ENCODE data around the gene KMT2A.
"Not testable (repeated sequence)": the region's sequence is repeated elsewhere in the genome, so short reads cannot be mapped to it uniquely, and the experiment has no call there.

The KMT2A gene

GRCh38 chr11:118434553-118435289 lies 1.6 kb upstream of the KMT2A start:
- DNase-seq (ENCODE audit: low read depth in 3 of 3, low spot score in 1 of 3): peak in 1 of 3 donors; percentile 21

GRCh38 chr11:118435290-118435892 lies 901 bp upstream of the KMT2A start:
- DNase-seq (ENCODE audit: low read depth in 3 of 3, low spot score in 1 of 3): peak in 1 of 3 donors; percentile 38

- no peak for DNase-seq (ENCODE audit: low read depth in 3 of 3, low spot score in 1 of 3)
Observed at GRCh38 chr11:118436639-118437207, 431 bp downstream of the KMT2A start.

GRCh38 chr11:118437208-118438125 lies 1.2 kb downstream of the KMT2A start:
- peak in 1 of 3 donors; percentile 27 for DNase-seq (ENCODE audit: low read depth in 3 of 3, low spot score in 1 of 3)

- DNase-seq (ENCODE audit: low read depth in 3 of 3, low spot score in 1 of 3): peak in 1 of 3 donors; percentile 18
Observed at GRCh38 chr11:118438314-118438931, 2.1 kb downstream of the KMT2A start.

GRCh38 chr11:118439646-118440045 lies 3.4 kb downstream of the KMT2A start:
- no peak for DNase-seq (ENCODE audit: low read depth in 3 of 3, low spot score in 1 of 3)

GRCh38 chr11:118441770-118442275 lies 5.5 kb downstream of the KMT2A start:
- no peak for DNase-seq (ENCODE audit: low read depth in 3 of 3, low spot score in 1 of 3)

GRCh38 chr11:118442301-118442700 lies 6.0 kb downstream of the KMT2A start:
- DNase-seq (ENCODE audit: low read depth in 3 of 3, low spot score in 1 of 3): no peak

GRCh38 chr11:118442908-118443589 lies 6.8 kb downstream of the KMT2A start:
- no peak for DNase-seq (ENCODE audit: low read depth in 3 of 3, low spot score in 1 of 3)

- no peak for DNase-seq (ENCODE audit: low read depth in 3 of 3, low spot score in 1 of 3)
Observed at GRCh38 chr11:118443590-118444218, 7.4 kb downstream of the KMT2A start.

GRCh38 chr11:118447423-118447822 lies 11.1 kb downstream of the KMT2A start:
- no peak for DNase-seq (ENCODE audit: low read depth in 3 of 3, low spot score in 1 of 3)

- no peak for DNase-seq (ENCODE audit: low read depth in 3 of 3, low spot score in 1 of 3)
Observed at GRCh38 chr11:118448294-118448693, 12.0 kb downstream of the KMT2A start.

GRCh38 chr11:118449316-118449918 lies 13.1 kb downstream of the KMT2A start:
- DNase-seq (ENCODE audit: low read depth in 3 of 3, low spot score in 1 of 3): no peak

- DNase-seq (ENCODE audit: low read depth in 3 of 3, low spot score in 1 of 3): no peak
Observed at GRCh38 chr11:118450451-118450850, 14.2 kb downstream of the KMT2A start.

GRCh38 chr11:118462178-118462577 lies 25.9 kb downstream of the KMT2A start:
- no peak for DNase-seq (ENCODE audit: low read depth in 3 of 3, low spot score in 1 of 3)

GRCh38 chr11:118468968-118469367 lies 32.7 kb downstream of the KMT2A start:
- DNase-seq (ENCODE audit: low read depth in 3 of 3, low spot score in 1 of 3): not testable (repeated sequence)

- no peak for DNase-seq (ENCODE audit: low read depth in 3 of 3, low spot score in 1 of 3)
Observed at GRCh38 chr11:118471030-118471429, 34.7 kb downstream of the KMT2A start.

GRCh38 chr11:118473537-118473936 lies 37.2 kb downstream of the KMT2A start:
- DNase-seq (ENCODE audit: low read depth in 3 of 3, low spot score in 1 of 3): no peak

GRCh38 chr11:118476676-118477075 lies 40.4 kb downstream of the KMT2A start:
- no peak for DNase-seq (ENCODE audit: low read depth in 3 of 3, low spot score in 1 of 3)

All from stimulated activated CD4-positive, alpha-beta T cell treated with anti-CD3 and anti-CD28 coated beads, TNF-alpha, amount 100 ng/mL, for 1 hour (primary cell).